ENCODE measurements around the gene KLHL18.
"Not testable (repeated sequence)": the region's sequence is repeated elsewhere in the genome, so short reads cannot be mapped to it uniquely, and the experiment has no call there.

KLHL18 gene

GRCh38 chr3:47340866-47341265 is 58.1 kb downstream of the KLHL18 start:
- no peak overlapping the region for H3K27ac ChIP-seq (ENCODE audit: low read depth, low read length, severe bottlenecking)
- no peaks in the 10 kb centered on the region for H3K9me3 ChIP-seq (ENCODE audit: control insufficient read depth, low read length)
- 90% methylated on average over 1 of the region's 2 CpGs; no CpG with 5 or more reads in 1 of the 2 experiments for WGBS, 2 experiments (ENCODE audit: insufficient coverage in 2 of 2)
- no peaks in the 10 kb centered on the region for H3K4me1 ChIP-seq (ENCODE audit: control insufficient read depth, insufficient read depth, low read length, poor library complexity, severe bottlenecking)
- H3K36me3 ChIP-seq (ENCODE audit: control insufficient read depth, insufficient read depth, low read length), result peaks cover 94% of the 10 kb centered on the region
- H3K4me3 ChIP-seq (ENCODE audit: extremely low read depth, insufficient read depth, low read length, poor library complexity, severe bottlenecking), result no peak overlapping the region

- Histone ChIP-seq H3K4me3 (ENCODE audit: extremely low read depth, insufficient read depth, low read length, poor library complexity, severe bottlenecking) (no peak overlapping the region), H3K27ac (ENCODE audit: low read depth, low read length, severe bottlenecking) (no peak overlapping the region), H3K36me3 (ENCODE audit: control insufficient read depth, insufficient read depth, low read length) (peaks cover 88% of the 10 kb centered on the region), H3K4me1 (ENCODE audit: control insufficient read depth, insufficient read depth, low read length, poor library complexity, severe bottlenecking) (no peaks in the 10 kb centered on the region), H3K9me3 (ENCODE audit: control insufficient read depth, low read length) (no peaks in the 10 kb centered on the region)
- 90 to 94% methylated on average over 2 of the region's 2 CpGs for WGBS, 2 experiments (ENCODE audit: insufficient coverage in 2 of 2)
Observed at GRCh38 chr3:47342151-47342550, 59.4 kb downstream of the KLHL18 start.

- Histone ChIP-seq H3K4me1 (ENCODE audit: control insufficient read depth, insufficient read depth, low read length, poor library complexity, severe bottlenecking) (no peaks in the 10 kb centered on the region), H3K4me3 (ENCODE audit: extremely low read depth, insufficient read depth, low read length, poor library complexity, severe bottlenecking) (no peak overlapping the region), H3K27ac (ENCODE audit: low read depth, low read length, severe bottlenecking) (no peak overlapping the region), H3K9me3 (ENCODE audit: control insufficient read depth, low read length) (no peaks in the 10 kb centered on the region), H3K36me3 (ENCODE audit: control insufficient read depth, insufficient read depth, low read length) (peaks cover 81% of the 10 kb centered on the region)
Observed at GRCh38 chr3:47342812-47343211, 60.1 kb downstream of the KLHL18 start.

GRCh38 chr3:47343471-47343971 is 60.8 kb downstream of the KLHL18 start:
- Histone ChIP-seq H3K27ac (ENCODE audit: low read depth, low read length, severe bottlenecking) (no peak overlapping the region), H3K4me1 (ENCODE audit: control insufficient read depth, insufficient read depth, low read length, poor library complexity, severe bottlenecking) (no peaks in the 10 kb centered on the region), H3K4me3 (ENCODE audit: extremely low read depth, insufficient read depth, low read length, poor library complexity, severe bottlenecking) (no peak overlapping the region), H3K36me3 (ENCODE audit: control insufficient read depth, insufficient read depth, low read length) (peaks cover 74% of the 10 kb centered on the region), H3K9me3 (ENCODE audit: control insufficient read depth, low read length) (no peaks in the 10 kb centered on the region)
- 96 to 98% methylated on average over 17 of the region's 17 CpGs for WGBS, 2 experiments (ENCODE audit: insufficient coverage in 2 of 2)

- 91 to 94% methylated on average over 6 of the region's 6 CpGs for WGBS, 2 experiments (ENCODE audit: insufficient coverage in 2 of 2)
- no peaks in the 10 kb centered on the region for H3K9me3 ChIP-seq (ENCODE audit: control insufficient read depth, low read length)
- H3K36me3 ChIP-seq (ENCODE audit: control insufficient read depth, insufficient read depth, low read length), result peaks cover 59% of the 10 kb centered on the region
- no peak overlapping the region for H3K27ac ChIP-seq (ENCODE audit: low read depth, low read length, severe bottlenecking)
- no peaks in the 10 kb centered on the region for H3K4me1 ChIP-seq (ENCODE audit: control insufficient read depth, insufficient read depth, low read length, poor library complexity, severe bottlenecking)
- H3K4me3 ChIP-seq (ENCODE audit: extremely low read depth, insufficient read depth, low read length, poor library complexity, severe bottlenecking), result no peak overlapping the region
Observed at GRCh38 chr3:47344971-47345370, 62.2 kb downstream of the KLHL18 start.

GRCh38 chr3:47347217-47347801 is 64.6 kb downstream of the KLHL18 start:
- Histone ChIP-seq H3K4me1 (ENCODE audit: control insufficient read depth, insufficient read depth, low read length, poor library complexity, severe bottlenecking) (no peaks in the 10 kb centered on the region), H3K9me3 (ENCODE audit: control insufficient read depth, low read length) (no peaks in the 10 kb centered on the region), H3K36me3 (ENCODE audit: control insufficient read depth, insufficient read depth, low read length) (peaks cover 40% of the 10 kb centered on the region), H3K4me3 (ENCODE audit: extremely low read depth, insufficient read depth, low read length, poor library complexity, severe bottlenecking) (no peak overlapping the region), H3K27ac (ENCODE audit: low read depth, low read length, severe bottlenecking) (peak overlapping the region; percentile 53)
- WGBS, 2 experiments (ENCODE audit: insufficient coverage in 2 of 2), result 90 to 95% methylated on average over 4 of the region's 4 CpGs

- WGBS, 2 experiments (ENCODE audit: insufficient coverage in 2 of 2), result 95 to 98% methylated on average over 3 to 4 of the region's 5 CpGs
- no peaks in the 10 kb centered on the region for H3K9me3 ChIP-seq (ENCODE audit: control insufficient read depth, low read length)
- no peak overlapping the region for H3K4me3 ChIP-seq (ENCODE audit: extremely low read depth, insufficient read depth, low read length, poor library complexity, severe bottlenecking)
- no peaks in the 10 kb centered on the region for H3K4me1 ChIP-seq (ENCODE audit: control insufficient read depth, insufficient read depth, low read length, poor library complexity, severe bottlenecking)
- H3K27ac ChIP-seq (ENCODE audit: low read depth, low read length, severe bottlenecking), result no peak overlapping the region
- peaks cover 29% of the 10 kb centered on the region for H3K36me3 ChIP-seq (ENCODE audit: control insufficient read depth, insufficient read depth, low read length)
Observed at GRCh38 chr3:47348411-47349154, 65.8 kb downstream of the KLHL18 start.

- WGBS, 2 experiments (ENCODE audit: insufficient coverage in 2 of 2), result 90 to 100% methylated on average over 1 to 2 of the region's 3 CpGs
- Histone ChIP-seq H3K27ac (ENCODE audit: low read depth, low read length, severe bottlenecking) (no peak overlapping the region), H3K4me3 (ENCODE audit: extremely low read depth, insufficient read depth, low read length, poor library complexity, severe bottlenecking) (no peak overlapping the region), H3K4me1 (ENCODE audit: control insufficient read depth, insufficient read depth, low read length, poor library complexity, severe bottlenecking) (no peaks in the 10 kb centered on the region), H3K36me3 (ENCODE audit: control insufficient read depth, insufficient read depth, low read length) (no peaks in the 10 kb centered on the region), H3K9me3 (ENCODE audit: control insufficient read depth, low read length) (peaks cover 19% of the 10 kb centered on the region)
Observed at GRCh38 chr3:47355010-47355409, 72.3 kb downstream of the KLHL18 start.

GRCh38 chr3:47356201-47356600 is 73.5 kb downstream of the KLHL18 start:
- H3K4me1 ChIP-seq (ENCODE audit: control insufficient read depth, insufficient read depth, low read length, poor library complexity, severe bottlenecking), result no peaks in the 10 kb centered on the region
- H3K36me3 ChIP-seq (ENCODE audit: control insufficient read depth, insufficient read depth, low read length), result no peaks in the 10 kb centered on the region
- no peak overlapping the region for H3K4me3 ChIP-seq (ENCODE audit: extremely low read depth, insufficient read depth, low read length, poor library complexity, severe bottlenecking)
- no peak overlapping the region for H3K27ac ChIP-seq (ENCODE audit: low read depth, low read length, severe bottlenecking)
- 96% methylated on average over 29 to 31 of the region's 31 CpGs for WGBS, 2 experiments (ENCODE audit: insufficient coverage in 2 of 2)
- H3K9me3 ChIP-seq (ENCODE audit: control insufficient read depth, low read length), result peaks cover 23% of the 10 kb centered on the region

GRCh38 chr3:47359323-47359722 is 76.6 kb downstream of the KLHL18 start:
- WGBS, 2 experiments (ENCODE audit: insufficient coverage in 2 of 2), result 40 to 60% methylated on average over 1 of the region's 1 CpG
- H3K36me3 ChIP-seq (ENCODE audit: control insufficient read depth, insufficient read depth, low read length), result no peaks in the 10 kb centered on the region
- H3K27ac ChIP-seq (ENCODE audit: low read depth, low read length, severe bottlenecking), result no peak overlapping the region
- no peak overlapping the region for H3K4me3 ChIP-seq (ENCODE audit: extremely low read depth, insufficient read depth, low read length, poor library complexity, severe bottlenecking)
- H3K4me1 ChIP-seq (ENCODE audit: control insufficient read depth, insufficient read depth, low read length, poor library complexity, severe bottlenecking), result no peaks in the 10 kb centered on the region
- peaks cover 23% of the 10 kb centered on the region for H3K9me3 ChIP-seq (ENCODE audit: control insufficient read depth, low read length)

GRCh38 chr3:47360110-47360517 is 77.4 kb downstream of the KLHL18 start:
- H3K4me3 ChIP-seq (ENCODE audit: extremely low read depth, insufficient read depth, low read length, poor library complexity, severe bottlenecking); H3K27ac ChIP-seq (ENCODE audit: low read depth, low read length, severe bottlenecking); H3K4me1 ChIP-seq (ENCODE audit: control insufficient read depth, insufficient read depth, low read length, poor library complexity, severe bottlenecking); H3K36me3 ChIP-seq (ENCODE audit: control insufficient read depth, insufficient read depth, low read length): not testable (repeated sequence)
- WGBS, 2 experiments (ENCODE audit: insufficient coverage in 2 of 2), result 98 to 100% methylated on average over 3 to 4 of the region's 4 CpGs
- peaks cover 23% of the 10 kb centered on the region for H3K9me3 ChIP-seq (ENCODE audit: control insufficient read depth, low read length)

All from mesodermal cell (in vitro differentiated cells).